IMR-90 (cell line): ENCODE measurements around the gene NAB2. TPM values are rescaled to one million over a fixed set of nuclear protein-coding genes. Genes with fewer than 3 reads are reported as not detected.

Experiments used
- ATAC-seq: fragments of 200-7000 bp; cut with Tn5 transposase; 2 replicates; pipeline ENCODE4 v1.9.1; 2020; ENCODE audit warnings: low read depth, mild to moderate bottlenecking, moderate library complexity
- BruUV-seq: library from RNA; stranded (reverse); fragments of 400-500 nt; replicated peaks from 2 replicates; lab custom pipeline; 2021; lab: Mats Ljungman, UMichigan
- CTCF ChIA-PET: fragments of 300-600 bp; formaldehyde crosslinking; extraction: SDS; loops from one replicate; lab custom pipeline; 2021; ENCODE audit warnings: antibody characterized with exemption; lab: Yijun Ruan, JAX
- POLR2A ChIA-PET: fragments of 300-600 bp; sonication (Branson Sonifier 250); formaldehyde crosslinking; loops from one replicate; lab custom pipeline; 2022; ENCODE audit warnings: antibody characterized with exemption; ENCODE audit not compliant: unreplicated experiment; lab: Charles Lee
- DNase-seq: peaks from one replicate; pipeline ENCODE4 v3.0.0; 2013
- H2AFZ ChIP-seq: replicated peaks from 2 replicates; pipeline ENCODE3; 2013; ENCODE audit warnings: low read length, mild to moderate bottlenecking; ENCODE audit not compliant: poor library complexity
- H2AK5ac ChIP-seq: 2 replicates; pipeline ENCODE4 v1.6.1; 2013; ENCODE audit warnings: low read depth, low read length, inconsistent platforms
- H2AK9ac ChIP-seq: replicated peaks from 2 replicates; pipeline ENCODE3; 2013; ENCODE audit warnings: mild to moderate bottlenecking, low read depth, low read length, moderate library complexity; ENCODE audit not compliant: poor library complexity
- H2BK120ac ChIP-seq: 2 replicates; pipeline ENCODE4 v1.6.1; 2013; ENCODE audit warnings: low read depth, low read length, inconsistent platforms
- H2BK15ac ChIP-seq: 3 replicates; pipeline ENCODE4 v1.6.1; 2013; ENCODE audit warnings: low read depth, low read length, inconsistent platforms
- H2BK20ac ChIP-seq: 2 replicates; pipeline ENCODE4 v1.6.1; 2013; ENCODE audit warnings: low read depth, mild to moderate bottlenecking, inconsistent platforms, low read length, moderate library complexity
- H2BK5ac ChIP-seq: 2 replicates; pipeline ENCODE4 v1.6.1; 2013; ENCODE audit warnings: mild to moderate bottlenecking, low read depth, low read length, inconsistent platforms; ENCODE audit not compliant: poor library complexity, severe bottlenecking
- H3K14ac ChIP-seq: replicated peaks from 2 replicates; pipeline ENCODE4 v1.6.1; 2013; ENCODE audit warnings: low read depth, low read length, inconsistent platforms
- H3K18ac ChIP-seq: 2 replicates; pipeline ENCODE4 v1.6.1; 2013; ENCODE audit warnings: low read depth, low read length, control low read depth
- H3K23ac ChIP-seq: 2 replicates; pipeline ENCODE4 v1.6.1; 2013; ENCODE audit warnings: low read depth, low read length, inconsistent platforms
- H3K27ac ChIP-seq: 2 replicates; pipeline ENCODE4 v1.5.1; 2013; ENCODE audit warnings: mild to moderate bottlenecking, control low read depth, low read length; ENCODE audit not compliant: insufficient read depth
- H3K27me3 ChIP-seq: 2 replicates; pipeline ENCODE4 v1.6.1; 2013; ENCODE audit warnings: low read length; ENCODE audit not compliant: control insufficient read depth, insufficient read depth
- H3K36me3 ChIP-seq: 2 replicates; pipeline ENCODE4 v1.6.1; 2013; ENCODE audit warnings: low read length, mixed read lengths; ENCODE audit not compliant: control insufficient read depth, insufficient read depth
- H3K4ac ChIP-seq: 2 replicates; pipeline ENCODE4 v1.6.1; 2013; ENCODE audit warnings: low read depth, low read length, inconsistent platforms
- H3K4me1 ChIP-seq: 2 replicates; pipeline ENCODE4 v1.6.1; 2013; ENCODE audit warnings: low read length, mixed read lengths; ENCODE audit not compliant: control insufficient read depth, insufficient read depth
- H3K4me2 ChIP-seq: 2 replicates; pipeline ENCODE4 v1.6.1; 2013; ENCODE audit warnings: low read depth, mild to moderate bottlenecking, control low read depth, low read length, moderate library complexity
- H3K4me3 ChIP-seq: 2 replicates; pipeline ENCODE4 v1.5.1; 2013; ENCODE audit warnings: low read depth, mild to moderate bottlenecking, control low read depth, low read length, moderate library complexity; ENCODE audit not compliant: insufficient read depth
- H3K56ac ChIP-seq: 2 replicates; pipeline ENCODE4 v1.6.1; 2013; ENCODE audit warnings: low read length, inconsistent platforms; ENCODE audit not compliant: insufficient read depth; ENCODE audit errors: extremely low read depth
- H3K79me1 ChIP-seq, 2 experiments: 2 replicates each; pipeline ENCODE4 v1.6.1; 2013; ENCODE audit warnings: low read length in 2 of 2, inconsistent platforms in 1 of 2, low read depth in 1 of 2
- H3K9ac ChIP-seq: 2 replicates; pipeline ENCODE4 v1.6.1; 2013; ENCODE audit warnings: low read depth, low read length, control low read depth
- H3K9me1 ChIP-seq: 2 replicates; pipeline ENCODE4 v1.6.1; 2013; ENCODE audit warnings: low read length, inconsistent platforms; ENCODE audit not compliant: insufficient read depth
- H3K9me3 ChIP-seq: 2 replicates; pipeline ENCODE4 v1.6.1; 2013; ENCODE audit warnings: low read length; ENCODE audit not compliant: control insufficient read depth, insufficient read depth
- H4K20me1 ChIP-seq: 2 replicates; pipeline ENCODE4 v1.6.1; 2013; ENCODE audit warnings: low read length, inconsistent platforms; ENCODE audit not compliant: insufficient read depth
- H4K5ac ChIP-seq: 2 replicates; pipeline ENCODE4 v1.6.1; 2013; ENCODE audit warnings: mild to moderate bottlenecking, low read depth, low read length, control low read depth
- H4K8ac ChIP-seq, 2 experiments: 2 replicates each; pipeline ENCODE4 v1.6.1; 2013; ENCODE audit warnings: low read depth in 2 of 2, low read length in 2 of 2, control low read depth in 1 of 2, inconsistent platforms in 1 of 2
- H4K91ac ChIP-seq: 2 replicates; pipeline ENCODE4 v1.6.1; 2013; ENCODE audit warnings: low read depth, low read length, inconsistent platforms; ENCODE audit not compliant: insufficient read depth
- BHLHE40 ChIP-seq: fragments of 150-350 bp; IDR thresholded peaks from 2 replicates; pipeline ENCODE4 v1.6.1; 2016; ENCODE audit warnings: mild to moderate bottlenecking, low read depth, low read length
- CEBPB ChIP-seq: IDR thresholded peaks from 2 replicates; pipeline ENCODE4 v1.6.1; 2012; ENCODE audit warnings: low read depth, low read length, improper control_type of control experiment
- CHD1 ChIP-seq: IDR thresholded peaks from 2 replicates; pipeline ENCODE4 v1.6.1; 2012; ENCODE audit warnings: low read depth, low read length, improper control_type of control experiment
- FOS ChIP-seq: fragments of 150-350 bp; IDR thresholded peaks from 2 replicates; pipeline ENCODE4 v1.6.1; 2016; ENCODE audit warnings: low read depth, low read length
- MAFK ChIP-seq: IDR thresholded peaks from 2 replicates; pipeline ENCODE4 v1.6.1; 2012; ENCODE audit warnings: low read depth, low read length, improper control_type of control experiment
- MAZ ChIP-seq: IDR thresholded peaks from 2 replicates; pipeline ENCODE4 v1.6.1; 2012; ENCODE audit warnings: low read depth, mild to moderate bottlenecking, low read length, improper control_type of control experiment, moderate library complexity, borderline replicate concordance
- MXI1 ChIP-seq: IDR thresholded peaks from 2 replicates; pipeline ENCODE4 v1.6.1; 2012; ENCODE audit warnings: low read depth, mild to moderate bottlenecking, low read length, moderate library complexity, borderline replicate concordance
- NFE2L2 ChIP-seq: fragments of 150-350 bp; IDR thresholded peaks from 2 replicates; pipeline ENCODE4 v1.6.1; 2016; ENCODE audit warnings: low read depth, mild to moderate bottlenecking, low read length
- POLR2A ChIP-seq: IDR thresholded peaks from 2 replicates; pipeline ENCODE4 v1.6.1; 2012; ENCODE audit warnings: mild to moderate bottlenecking, low read depth, low read length
- RAD21 ChIP-seq: IDR thresholded peaks from 2 replicates; pipeline ENCODE4 v1.6.1; 2012; ENCODE audit warnings: low read length, improper control_type of control experiment
- RCOR1 ChIP-seq: IDR thresholded peaks from 2 replicates; pipeline ENCODE4 v1.6.1; 2012; ENCODE audit warnings: mild to moderate bottlenecking, low read length, improper control_type of control experiment; ENCODE audit not compliant: insufficient replicate concordance
- RFX5 ChIP-seq: IDR thresholded peaks from 2 replicates; pipeline ENCODE4 v1.8.0; 2012; ENCODE audit warnings: low read depth, mild to moderate bottlenecking, low read length, moderate library complexity
- SMC3 ChIP-seq: fragments of 150-350 bp; IDR thresholded peaks from 2 replicates; pipeline ENCODE4 v1.6.1; 2016; ENCODE audit warnings: low read depth, mild to moderate bottlenecking, antibody characterized with exemption, low read length, moderate library complexity
- WGBS, 2 experiments: methylation state at CpG; one replicate each; pipeline versions ENCODE4 v1.1.5 to v1.1.7; 2013; ENCODE audit warnings: missing lambda C conversion rate in 2 of 2; ENCODE audit not compliant: insufficient read length in 1 of 2; ENCODE audit errors: extremely low coverage in 2 of 2; 5-methylcytosine and 5-hydroxymethylcytosine counted together
- dilution Hi-C: fragments of 300-500 bp; cut with HindIII; formaldehyde crosslinking; loops from one replicate; pipeline ENCODE4 v1.14.3; 2018; ENCODE audit warnings: low sequenced_read_pairs; ENCODE audit not compliant: unreplicated experiment
- in situ Hi-C: fragments of 300-500 bp; cut with MboI; formaldehyde crosslinking; loops from 3 replicates; pipeline ENCODE4 v1.14.3; 2019; ENCODE audit warnings: low sequenced_read_pairs, inconsistent platforms, mixed read lengths
- intact Hi-C: fragments of 100-400 bp; cut with micrococcal nuclease; formaldehyde crosslinking; loops from 2 replicates; pipeline ENCODE4 v1.10.0; 2022
- polyA plus RNA-seq, 3 experiments: library from polyadenylated mRNA; depleted of rRNA; stranded (reverse); fragments of >200 nt; gene quantifications; 2 replicates each; pipeline ENCODE4 v1.2.3, GENCODE V29; 2012; ENCODE audit warnings: low replicate concordance in 1 of 3
- total RNA-seq: library from RNA; depleted of rRNA; stranded (reverse); fragments of >200 nt; gene quantifications from 2 replicates; pipeline ENCODE4 v1.2.3, GENCODE V29; 2012
- TF ChIP-seq, protein P1 (sequence below): conservative IDR thresholded peaks from 2 replicates; pipeline ENCODE4 v1.5.1; 2012; ENCODE audit warnings: mild to moderate bottlenecking, low read depth, low read length, improper control_type of control experiment
- TF ChIP-seq, protein P2 (sequence below): fragments of 150-350 bp; IDR thresholded peaks from 2 replicates; pipeline ENCODE4 v1.6.1; 2016; ENCODE audit warnings: low read depth, mild to moderate bottlenecking, low read length, moderate library complexity, borderline replicate concordance
- TF ChIP-seq, protein P3 (sequence below): fragments of 150-350 bp; IDR thresholded peaks from 2 replicates; pipeline ENCODE4 v1.6.1; 2017; ENCODE audit warnings: mild to moderate bottlenecking, antibody characterized with exemption, low read length, low read depth

NAB2 gene
- total and polyA plus RNA-seq, 2 of the 4 experiments (the other 2 are of a cell fraction): 65.1 to 68.8 TPM

DNA sequence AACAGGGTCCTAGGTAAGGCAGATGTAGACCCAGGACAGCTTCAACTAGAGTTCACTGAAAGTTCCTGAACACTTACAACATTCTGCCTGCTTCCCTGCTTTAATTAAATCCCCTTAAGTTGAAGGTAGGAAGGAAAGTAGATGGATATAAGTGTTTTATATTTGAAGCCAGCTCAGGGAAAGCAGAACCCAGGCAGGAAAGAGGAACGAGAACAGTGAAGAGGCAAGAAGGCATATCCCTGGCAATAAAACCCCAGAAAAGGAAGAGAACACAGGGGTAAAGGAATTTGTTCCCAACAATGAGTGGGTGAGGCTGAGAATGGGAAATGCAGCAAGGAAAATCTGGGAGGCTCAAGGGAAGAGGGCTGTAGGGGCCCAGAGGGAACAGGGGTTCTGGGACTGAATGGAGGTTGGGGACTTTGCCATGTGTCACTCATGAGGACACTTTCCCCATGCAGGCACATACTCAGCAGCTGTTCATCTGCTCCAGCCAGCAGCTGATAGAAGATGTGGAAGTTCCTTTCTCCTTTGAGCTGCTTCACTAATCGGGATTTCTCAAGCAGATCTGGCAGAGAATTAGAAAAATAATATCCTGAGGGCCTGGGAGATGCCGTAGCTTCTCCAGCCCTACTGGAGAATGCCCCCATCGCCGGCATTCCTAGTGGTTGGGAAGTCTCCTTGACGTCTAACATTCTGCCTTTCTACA lies 42.7 kb upstream of the NAB2 start:
- H3K9ac ChIP-seq: no peak overlapping the region
- H3K4me3 ChIP-seq: no peak overlapping the region
- no peak overlapping the region for H3K18ac ChIP-seq
- no peak overlapping the region; the same call in 1 of the 2 replicates for H3K23ac ChIP-seq
- peaks cover 10% of the 10 kb centered on the region; the same call in 1 of the 2 replicates for H4K20me1 ChIP-seq
- POLR2A ChIA-PET: no interaction called here
- no peak overlapping the region for H3K4me2 ChIP-seq
- CTCF ChIA-PET: no interaction called here
- H3K4me1 ChIP-seq: peaks cover 3% of the 10 kb centered on the region; the same call in 1 of the 2 replicates
- H3K27me3 ChIP-seq: peaks cover 33% of the 10 kb centered on the region
- dilution Hi-C loops: no loop called here
- H2BK120ac ChIP-seq: no peak overlapping the region
- WGBS, 2 experiments: 80% methylated on average over 1 of the region's 6 CpGs; no CpG with 5 or more reads in 1 of the 2 experiments
- DNase-seq: no peak
- H3K36me3 ChIP-seq: no peaks in the 10 kb centered on the region
- no peaks in the 10 kb centered on the region for H3K9me3 ChIP-seq
- H2BK5ac ChIP-seq: no peak overlapping the region
- in situ Hi-C loops: no loop called here
- H3K4ac ChIP-seq: no peak overlapping the region
- ATAC-seq: no peak
- H3K27ac ChIP-seq: no peak overlapping the region
- H3K79me1 ChIP-seq: no peaks in the 10 kb centered on the region
- H3K9me1 ChIP-seq: no peaks in the 10 kb centered on the region; the same call in 1 of the 2 replicates
- H2BK20ac ChIP-seq: no peak overlapping the region
- H4K8ac ChIP-seq: no peak overlapping the region
- no TSS peak for BruUV-seq
- H3K56ac ChIP-seq: no peak overlapping the region
- H2BK15ac ChIP-seq: no peak overlapping the region
- no peak overlapping the region for H2AK5ac ChIP-seq
- H2AFZ ChIP-seq: no peak overlapping the region
- no peak overlapping the region for H2AK9ac ChIP-seq
- no peak overlapping the region for H4K5ac ChIP-seq
- H4K91ac ChIP-seq: no peak overlapping the region
- TF ChIP-seq MAFK (no peak), POLR2A (no peak), MAZ (no peak), NFE2L2 (no peak), BHLHE40 (no peak), FOS (no peak), CHD1 (no peak), CEBPB (no peak), RFX5 (no peak), RCOR1 (no peak), RAD21 (no peak), SMC3 (no peak), MXI1 (no peak)
- TF ChIP-seq, protein P1, sequence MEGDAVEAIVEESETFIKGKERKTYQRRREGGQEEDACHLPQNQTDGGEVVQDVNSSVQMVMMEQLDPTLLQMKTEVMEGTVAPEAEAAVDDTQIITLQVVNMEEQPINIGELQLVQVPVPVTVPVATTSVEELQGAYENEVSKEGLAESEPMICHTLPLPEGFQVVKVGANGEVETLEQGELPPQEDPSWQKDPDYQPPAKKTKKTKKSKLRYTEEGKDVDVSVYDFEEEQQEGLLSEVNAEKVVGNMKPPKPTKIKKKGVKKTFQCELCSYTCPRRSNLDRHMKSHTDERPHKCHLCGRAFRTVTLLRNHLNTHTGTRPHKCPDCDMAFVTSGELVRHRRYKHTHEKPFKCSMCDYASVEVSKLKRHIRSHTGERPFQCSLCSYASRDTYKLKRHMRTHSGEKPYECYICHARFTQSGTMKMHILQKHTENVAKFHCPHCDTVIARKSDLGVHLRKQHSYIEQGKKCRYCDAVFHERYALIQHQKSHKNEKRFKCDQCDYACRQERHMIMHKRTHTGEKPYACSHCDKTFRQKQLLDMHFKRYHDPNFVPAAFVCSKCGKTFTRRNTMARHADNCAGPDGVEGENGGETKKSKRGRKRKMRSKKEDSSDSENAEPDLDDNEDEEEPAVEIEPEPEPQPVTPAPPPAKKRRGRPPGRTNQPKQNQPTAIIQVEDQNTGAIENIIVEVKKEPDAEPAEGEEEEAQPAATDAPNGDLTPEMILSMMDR: no peak
- TF ChIP-seq, protein P2, sequence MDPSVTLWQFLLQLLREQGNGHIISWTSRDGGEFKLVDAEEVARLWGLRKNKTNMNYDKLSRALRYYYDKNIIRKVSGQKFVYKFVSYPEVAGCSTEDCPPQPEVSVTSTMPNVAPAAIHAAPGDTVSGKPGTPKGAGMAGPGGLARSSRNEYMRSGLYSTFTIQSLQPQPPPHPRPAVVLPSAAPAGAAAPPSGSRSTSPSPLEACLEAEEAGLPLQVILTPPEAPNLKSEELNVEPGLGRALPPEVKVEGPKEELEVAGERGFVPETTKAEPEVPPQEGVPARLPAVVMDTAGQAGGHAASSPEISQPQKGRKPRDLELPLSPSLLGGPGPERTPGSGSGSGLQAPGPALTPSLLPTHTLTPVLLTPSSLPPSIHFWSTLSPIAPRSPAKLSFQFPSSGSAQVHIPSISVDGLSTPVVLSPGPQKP: no peak
- TF ChIP-seq, protein P3, sequence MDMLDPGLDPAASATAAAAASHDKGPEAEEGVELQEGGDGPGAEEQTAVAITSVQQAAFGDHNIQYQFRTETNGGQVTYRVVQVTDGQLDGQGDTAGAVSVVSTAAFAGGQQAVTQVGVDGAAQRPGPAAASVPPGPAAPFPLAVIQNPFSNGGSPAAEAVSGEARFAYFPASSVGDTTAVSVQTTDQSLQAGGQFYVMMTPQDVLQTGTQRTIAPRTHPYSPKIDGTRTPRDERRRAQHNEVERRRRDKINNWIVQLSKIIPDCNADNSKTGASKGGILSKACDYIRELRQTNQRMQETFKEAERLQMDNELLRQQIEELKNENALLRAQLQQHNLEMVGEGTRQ: no peak
- intact Hi-C loops: no loop called here
- H3K14ac ChIP-seq: no peak overlapping the region
